Left forelimb (tissue), 1 donor: ENCODE data around the gene TMEM184B.

Source experiments
- DNase-seq: peaks from one replicate; pipeline ENCODE4 v3.0.0-alpha.2; 2018; ENCODE audit warnings: low spot score

Gene TMEM184B

DNA sequence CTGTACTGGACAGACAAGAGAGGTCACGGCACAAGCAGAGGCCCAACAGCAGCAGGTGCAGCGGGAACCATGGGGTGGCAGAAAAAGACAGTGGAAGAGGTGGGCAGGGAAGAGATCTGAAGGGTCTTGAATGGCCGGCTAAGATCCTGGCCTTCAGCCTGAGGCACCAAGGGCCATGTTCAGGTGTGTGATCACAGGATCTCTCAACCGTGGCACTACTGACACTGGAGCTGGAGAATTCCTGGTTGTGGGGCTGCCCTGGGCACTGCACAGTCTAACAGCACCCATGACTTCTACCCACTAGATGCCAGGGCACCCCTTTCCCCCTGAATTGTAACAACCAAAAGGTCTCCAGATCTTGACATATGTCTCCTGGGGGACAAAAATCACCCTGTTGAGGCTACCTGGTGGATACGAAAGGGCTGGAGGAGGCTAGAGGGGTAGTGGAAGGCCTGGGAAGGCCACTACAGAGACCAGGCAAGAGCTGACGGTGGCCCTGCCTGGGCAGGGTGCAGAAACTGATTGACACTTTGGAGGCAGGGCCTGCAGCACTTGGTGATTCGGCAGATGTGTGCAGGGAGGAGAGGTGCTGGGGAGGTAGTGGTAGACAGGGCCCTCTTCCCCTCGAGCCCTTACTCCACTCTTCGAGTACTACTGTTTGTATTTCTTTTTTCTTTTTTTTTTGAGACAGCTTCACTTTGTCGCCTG, 36.1 kb upstream of the TMEM184B start:
- no peak for DNase-seq

DNA sequence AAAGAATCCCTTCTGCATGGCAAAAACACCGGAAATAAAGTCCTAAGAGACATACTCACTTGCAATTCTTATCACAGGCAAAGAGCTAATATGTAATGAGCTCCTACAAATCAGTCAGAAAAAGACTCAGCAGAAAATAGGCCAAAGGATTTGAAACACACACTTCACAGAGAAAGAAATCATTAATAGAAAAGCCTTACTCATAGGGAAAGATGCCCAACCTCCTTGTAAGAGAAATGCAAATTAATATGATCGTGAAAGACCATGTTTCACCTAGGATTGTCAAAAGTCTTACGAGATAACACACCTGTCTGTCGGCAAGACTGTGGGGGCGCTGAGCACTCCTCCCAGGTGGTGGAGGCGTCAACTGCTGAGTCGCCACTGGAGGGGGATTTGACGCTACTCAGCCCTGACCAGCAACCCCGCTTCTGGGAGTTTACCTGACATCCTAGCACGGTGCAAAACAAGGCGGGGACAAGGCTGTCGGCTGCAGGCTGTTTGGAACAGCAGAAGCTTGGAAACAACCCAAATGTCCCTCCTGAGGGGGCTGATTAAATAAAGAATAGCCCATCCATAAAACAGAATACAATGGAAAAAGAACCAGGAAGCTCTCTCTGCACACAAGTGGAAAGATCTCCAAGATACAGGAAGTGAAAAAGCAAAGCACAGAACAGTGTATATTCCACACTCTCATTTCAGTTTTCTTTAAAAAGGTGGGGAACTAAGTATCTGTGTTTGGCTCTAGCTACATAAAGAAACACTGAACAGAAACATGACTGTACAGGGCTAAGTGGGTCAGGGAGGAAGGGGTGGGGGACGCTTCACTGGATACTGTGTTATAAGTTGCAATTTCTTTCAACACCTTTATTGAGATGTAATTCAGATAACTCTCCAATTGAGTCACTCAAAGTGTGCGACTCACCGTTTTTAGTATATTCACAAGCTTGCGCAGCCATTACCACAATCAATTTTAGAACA, 33.0 kb upstream of the TMEM184B start:
- DNase-seq, result no peak

DNA sequence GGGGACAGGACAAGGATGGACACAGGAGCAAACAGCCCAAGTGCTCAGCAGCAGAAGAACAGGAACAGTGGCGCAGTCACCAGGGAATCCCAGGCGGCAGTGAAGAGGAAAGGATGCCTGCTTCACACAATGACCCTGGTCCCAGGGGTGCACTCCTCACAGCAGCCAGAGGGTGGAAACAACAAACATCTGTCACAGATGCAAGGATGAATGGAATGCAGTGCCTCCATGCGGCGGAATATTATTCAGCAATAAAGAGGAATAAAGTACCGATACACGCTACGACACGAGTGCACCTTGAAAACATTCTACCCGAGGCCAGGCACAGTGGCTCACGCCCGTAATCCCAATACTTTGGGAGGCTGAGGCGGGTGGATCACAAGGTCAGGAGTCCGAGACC, 31.7 kb upstream of the TMEM184B start:
- no peak for DNase-seq

DNA sequence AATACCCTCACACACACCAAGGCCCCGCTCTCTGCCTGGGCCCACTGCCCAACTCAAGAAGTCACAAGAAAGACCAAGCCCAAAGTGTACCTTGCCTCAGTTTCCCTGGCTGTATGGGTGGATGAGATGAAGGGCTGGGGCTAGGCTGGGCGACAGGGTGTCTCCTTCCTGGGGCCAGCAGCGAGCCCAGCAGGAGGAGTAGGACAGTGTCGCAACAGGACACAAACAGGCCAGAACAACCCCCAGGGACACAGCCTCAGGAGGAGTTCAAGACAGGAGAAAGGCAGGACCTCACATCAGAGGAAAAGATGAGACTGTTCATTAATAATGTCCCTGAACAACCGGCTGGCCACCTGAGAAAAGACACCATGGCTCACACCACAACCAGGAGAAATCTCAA, 31.2 kb upstream of the TMEM184B start:
- DNase-seq, result no peak

DNA sequence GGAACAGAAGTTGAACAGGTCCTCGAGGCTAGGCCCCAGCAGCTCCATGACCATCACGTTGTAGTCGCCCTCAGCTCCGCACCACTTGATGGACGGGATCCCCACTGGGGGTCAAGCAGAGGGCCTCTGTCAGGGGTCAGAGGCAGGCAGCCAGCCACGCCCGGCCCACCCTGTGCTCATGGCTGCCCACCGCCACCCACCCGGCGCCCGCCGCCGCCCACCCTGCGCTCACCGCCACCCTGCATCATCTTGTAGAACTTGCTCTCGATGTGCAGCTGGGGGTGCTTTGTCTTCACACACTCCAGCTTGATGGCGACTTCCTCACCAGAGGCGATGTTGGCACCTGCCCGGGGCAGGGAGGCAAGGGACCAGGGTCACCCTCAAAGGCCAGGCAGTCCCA, 30.1 kb upstream of the TMEM184B start:
- no peak for DNase-seq

DNA sequence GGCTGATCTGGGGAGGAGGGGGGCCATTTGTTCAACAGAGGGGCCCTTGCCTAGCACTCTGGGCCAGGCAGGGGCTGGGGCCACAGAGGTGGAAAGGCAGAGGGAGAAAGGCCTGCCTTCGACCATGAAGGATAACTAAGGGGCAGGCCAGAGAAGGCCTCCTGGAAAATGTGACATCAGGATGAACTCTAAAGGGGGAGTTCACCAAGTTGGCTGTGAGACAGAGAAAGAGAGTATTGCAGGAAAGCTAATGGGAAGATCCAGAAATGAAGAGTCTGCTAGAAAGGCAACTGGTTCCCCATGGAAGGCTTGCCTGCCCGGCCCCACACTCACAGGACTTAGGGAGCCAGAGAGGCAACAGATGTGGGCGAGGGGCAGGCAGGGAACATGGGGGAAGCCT, 28.1 kb upstream of the TMEM184B start:
- DNase-seq, result no peak

DNA sequence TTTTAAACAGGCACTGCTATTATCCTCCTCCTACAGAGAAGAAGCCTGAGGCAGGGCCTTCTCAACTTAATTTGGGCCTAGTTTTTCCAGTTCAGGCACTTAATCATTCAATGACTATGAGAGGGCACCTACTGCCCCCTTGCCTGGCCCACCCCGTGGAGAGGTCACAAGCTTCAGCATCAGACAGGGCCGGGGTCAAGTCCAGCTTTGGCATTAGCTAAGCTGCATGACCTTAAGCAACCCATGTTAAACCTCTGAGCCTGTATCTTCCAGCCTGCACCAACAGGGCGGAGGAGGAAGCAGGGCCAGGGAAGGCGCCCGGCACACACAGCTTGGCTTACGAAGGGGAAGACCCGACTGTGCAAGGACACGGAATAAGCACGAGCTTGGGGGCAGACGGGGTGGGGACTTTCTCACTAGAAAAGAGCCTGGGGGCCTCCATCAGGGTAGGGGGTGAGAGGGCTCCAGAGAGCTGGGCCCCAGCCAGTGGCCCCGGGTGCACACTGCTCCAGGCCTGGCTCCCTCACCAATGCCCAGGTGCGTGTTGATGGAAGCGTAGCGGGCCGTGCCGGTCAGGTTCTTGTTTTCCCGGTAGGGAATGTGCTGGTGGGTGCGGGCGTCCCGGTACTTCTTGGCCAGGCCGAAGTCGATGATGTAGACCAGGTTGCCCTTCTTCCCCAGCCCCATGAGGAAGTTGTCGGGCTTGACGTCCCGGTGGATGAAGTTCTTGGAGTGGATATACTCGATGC, 27.6 kb upstream of the TMEM184B start:
- DNase-seq, result no peak

DNA sequence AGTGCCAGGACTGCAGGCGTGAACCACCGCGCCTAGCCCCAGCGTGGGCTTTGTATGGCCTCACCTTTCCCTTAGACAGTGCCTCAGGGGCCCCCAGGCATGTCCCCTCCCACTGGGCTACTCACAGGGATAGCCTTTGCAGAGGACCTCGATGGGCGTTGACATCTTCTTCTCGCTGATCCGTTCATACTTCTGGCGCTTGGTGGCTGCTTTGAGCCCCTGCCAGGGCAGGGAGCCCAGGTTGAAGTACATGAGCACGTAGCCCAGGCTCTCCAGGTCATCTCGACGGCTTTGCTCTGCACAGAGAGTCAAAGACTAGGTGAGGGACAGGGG, 26.9 kb upstream of the TMEM184B start:
- no peak for DNase-seq

DNA sequence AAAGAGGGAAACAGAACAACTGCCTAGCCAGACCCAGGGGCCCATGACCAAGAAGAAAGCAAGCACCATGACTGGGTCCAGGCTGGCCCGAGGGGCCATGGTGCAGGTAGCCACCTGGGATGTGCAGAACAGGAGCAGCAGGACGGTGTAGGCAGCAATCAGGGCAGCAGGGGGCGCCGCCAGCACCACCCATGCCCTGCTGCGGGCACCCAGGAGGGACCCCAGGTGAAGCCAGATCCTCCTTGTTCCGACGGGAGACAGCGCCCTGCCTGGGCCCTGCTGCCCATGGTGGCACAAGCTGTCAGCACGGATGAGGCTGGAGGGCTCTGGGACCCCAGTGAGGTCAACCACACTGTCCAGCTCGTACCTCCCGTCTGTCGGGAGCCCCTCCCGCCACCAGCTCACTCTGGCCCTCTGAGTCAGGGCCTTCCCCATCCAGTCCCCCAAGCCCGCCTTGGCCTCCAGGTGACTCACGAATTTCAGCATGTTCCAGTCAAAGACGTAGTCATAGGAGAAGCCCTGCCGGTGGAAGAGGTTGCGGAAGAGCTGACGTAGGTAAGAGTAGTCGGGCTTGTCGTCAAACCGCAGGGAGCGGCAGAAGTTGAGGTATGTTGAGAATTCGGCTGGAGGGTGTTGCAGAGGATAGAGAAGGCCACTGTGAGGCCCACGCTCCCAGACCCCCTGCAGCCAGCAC, 25.6 kb upstream of the TMEM184B start:
- no peak for DNase-seq

DNA sequence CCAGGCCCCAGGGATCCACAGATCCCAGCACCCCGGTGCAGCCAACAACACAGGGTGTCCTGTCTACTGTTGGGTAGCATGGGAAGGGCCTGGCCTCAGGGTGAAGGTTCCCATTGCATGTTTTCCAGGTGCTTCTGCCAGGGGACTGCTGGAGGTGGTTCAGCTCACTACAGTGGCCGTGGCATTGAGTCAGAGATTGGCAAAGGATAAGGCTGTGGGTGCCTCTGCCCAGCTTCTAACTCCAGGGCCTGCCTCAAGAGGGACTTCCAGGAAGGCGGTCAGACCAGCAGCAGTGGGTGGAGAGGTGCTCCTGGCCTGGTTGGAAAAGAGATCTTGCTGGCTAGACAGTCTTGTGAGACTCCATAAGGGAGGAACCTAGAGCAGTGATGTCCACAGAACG, 23.6 kb upstream of the TMEM184B start:
- DNase-seq, result no peak

DNA sequence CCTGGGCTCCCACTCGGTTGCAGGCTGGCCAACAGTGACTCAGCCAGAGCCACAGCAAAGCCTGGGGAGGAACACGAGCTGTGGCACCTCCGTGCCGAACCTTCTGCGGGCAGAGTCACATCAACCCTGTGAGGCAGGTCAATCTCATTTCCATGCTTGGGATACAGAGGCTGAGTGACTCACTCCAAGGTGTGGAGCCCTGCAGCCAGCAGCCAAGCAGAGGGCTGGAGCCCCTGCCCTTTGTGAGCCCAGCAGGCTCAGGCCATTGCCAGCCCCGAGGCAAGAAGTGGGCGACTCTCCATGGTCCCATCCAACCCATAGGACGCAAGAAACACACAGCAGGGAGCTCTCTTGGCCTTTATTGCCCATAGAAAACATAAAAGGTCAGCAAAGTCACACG, 23.1 kb upstream of the TMEM184B start:
- no peak for DNase-seq

DNA sequence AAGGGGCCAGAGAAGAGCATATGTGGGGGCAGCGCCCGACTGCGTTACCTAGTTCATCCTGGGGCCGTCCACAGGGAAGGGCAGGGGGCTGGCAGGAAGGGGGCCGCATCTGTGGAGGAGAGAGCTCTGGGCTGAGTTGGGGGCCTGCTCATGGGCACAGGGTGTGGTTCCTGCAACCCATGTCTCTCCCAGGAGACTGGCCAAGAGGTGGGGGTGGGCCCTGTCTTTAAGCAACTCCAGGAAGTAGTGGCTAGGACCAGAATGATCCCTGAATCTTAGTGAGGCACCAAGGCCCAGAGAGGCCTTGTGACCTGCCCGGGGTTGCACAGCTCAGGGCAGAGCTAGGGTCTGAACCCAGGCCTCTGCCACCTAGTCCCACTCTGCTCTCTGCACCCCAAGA, 22.5 kb upstream of the TMEM184B start:
- no peak for DNase-seq

DNA sequence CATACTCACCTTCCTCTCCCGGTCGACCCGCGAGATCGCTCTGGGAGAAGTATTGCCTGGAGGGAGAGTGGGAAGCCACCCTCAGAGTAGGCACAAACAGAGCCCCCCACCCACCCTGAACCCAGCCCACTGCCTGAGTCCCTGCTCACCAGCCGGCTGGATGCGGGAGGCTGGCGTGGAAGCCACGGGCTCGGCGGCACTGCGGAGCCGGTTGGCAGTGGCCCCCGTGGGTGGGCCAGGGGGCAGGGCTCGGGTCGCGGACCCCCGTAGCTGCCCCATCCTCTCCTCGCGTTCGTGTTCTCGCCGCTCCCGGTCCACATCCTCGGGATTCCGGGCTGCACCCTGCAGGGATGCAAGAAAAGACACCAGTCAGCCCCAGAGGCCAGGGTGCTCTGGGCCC, 21.4 kb upstream of the TMEM184B start:
- no peak for DNase-seq

DNA sequence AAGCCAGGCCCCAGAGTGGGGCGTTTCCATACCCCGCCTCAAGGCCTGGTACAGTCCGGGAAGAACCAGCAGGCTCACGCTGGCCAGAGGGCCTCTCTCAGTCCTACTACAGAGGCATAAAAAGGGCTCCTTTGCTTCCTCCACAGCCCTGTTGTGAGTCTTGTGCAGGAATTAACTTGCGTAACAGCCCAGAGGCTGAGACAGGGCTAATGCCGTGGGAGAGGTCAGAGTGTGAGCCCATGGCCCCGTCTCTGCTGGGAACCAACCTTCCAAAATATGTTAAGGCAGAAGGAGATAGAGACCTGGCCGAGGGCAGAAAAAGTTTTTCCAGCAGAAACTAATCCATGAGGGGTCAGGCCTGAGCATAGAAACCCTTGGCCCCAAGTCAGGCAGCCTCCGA, 19.9 kb upstream of the TMEM184B start:
- DNase-seq, result no peak

DNA sequence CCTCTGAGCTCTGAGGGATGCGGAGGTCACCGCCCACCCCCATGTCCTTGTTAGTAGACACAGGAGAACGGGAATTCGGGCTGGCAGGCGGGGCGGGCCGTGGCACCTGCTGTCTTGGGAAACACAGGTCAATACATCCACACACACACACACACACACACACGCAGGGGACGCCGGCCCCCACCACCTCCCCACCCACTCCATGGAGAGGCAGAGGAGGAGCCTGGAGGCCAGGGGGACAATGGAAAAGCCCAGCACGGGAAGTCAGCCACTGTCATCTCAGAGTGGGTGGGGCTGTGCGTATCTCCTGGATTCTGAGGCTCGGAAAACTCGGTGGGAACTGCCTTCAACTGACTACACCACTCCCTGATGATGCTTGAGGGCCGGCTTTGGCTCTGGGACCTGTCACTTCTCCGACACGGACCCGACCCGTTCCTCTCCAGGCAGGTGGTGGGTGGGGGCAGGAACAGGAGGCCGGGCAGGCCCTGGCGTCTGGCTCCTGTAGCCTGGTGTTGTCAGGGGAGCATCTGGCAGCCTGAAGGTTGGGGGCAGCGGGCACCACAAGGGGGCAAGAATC, 18.5 kb upstream of the TMEM184B start:
- no peak for DNase-seq

DNA sequence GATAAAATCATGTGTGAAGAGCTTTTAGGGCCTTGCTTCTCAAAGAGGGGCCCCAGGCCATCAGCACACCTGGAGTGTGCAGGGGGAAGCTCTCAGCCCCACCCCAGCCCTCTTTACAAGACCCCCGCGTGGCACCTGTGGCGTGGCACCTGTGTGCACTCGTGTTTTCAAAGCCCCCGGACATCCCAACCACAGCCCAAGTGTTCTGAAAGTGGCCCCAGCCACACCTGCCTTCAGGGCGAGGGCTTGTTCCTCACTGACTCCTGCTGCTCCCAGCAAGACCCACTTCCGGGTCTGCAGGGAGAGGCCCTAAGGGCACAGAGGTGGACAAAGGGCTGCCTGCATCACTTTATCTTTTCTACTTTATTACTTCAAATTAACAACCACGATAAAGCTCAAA, 17.5 kb upstream of the TMEM184B start:
- no peak for DNase-seq

DNA sequence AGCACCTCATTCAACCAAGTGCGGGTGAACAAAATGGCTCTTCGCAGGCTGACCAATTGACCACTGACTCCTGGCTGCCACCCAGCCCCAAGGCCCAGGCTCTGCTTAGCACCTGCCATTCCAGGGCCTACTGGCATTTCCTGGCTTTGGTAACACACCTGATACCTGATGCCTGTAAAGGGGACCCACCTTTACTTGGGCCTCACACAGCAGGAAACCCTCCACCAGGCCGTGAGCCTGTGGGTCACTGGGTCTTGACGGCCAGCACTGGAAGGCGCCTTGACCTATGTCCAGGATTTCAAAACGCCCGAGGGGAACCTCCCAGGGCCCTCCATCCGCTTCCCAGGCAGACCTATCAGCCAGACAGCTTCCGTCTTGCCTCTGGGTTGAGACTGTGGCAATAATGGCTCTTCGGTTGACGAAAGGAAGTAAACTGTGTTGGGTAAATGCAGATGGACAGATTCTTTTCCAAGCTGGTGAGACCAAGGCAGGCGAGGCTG, 16.8 kb upstream of the TMEM184B start:
- DNase-seq, result no peak

DNA sequence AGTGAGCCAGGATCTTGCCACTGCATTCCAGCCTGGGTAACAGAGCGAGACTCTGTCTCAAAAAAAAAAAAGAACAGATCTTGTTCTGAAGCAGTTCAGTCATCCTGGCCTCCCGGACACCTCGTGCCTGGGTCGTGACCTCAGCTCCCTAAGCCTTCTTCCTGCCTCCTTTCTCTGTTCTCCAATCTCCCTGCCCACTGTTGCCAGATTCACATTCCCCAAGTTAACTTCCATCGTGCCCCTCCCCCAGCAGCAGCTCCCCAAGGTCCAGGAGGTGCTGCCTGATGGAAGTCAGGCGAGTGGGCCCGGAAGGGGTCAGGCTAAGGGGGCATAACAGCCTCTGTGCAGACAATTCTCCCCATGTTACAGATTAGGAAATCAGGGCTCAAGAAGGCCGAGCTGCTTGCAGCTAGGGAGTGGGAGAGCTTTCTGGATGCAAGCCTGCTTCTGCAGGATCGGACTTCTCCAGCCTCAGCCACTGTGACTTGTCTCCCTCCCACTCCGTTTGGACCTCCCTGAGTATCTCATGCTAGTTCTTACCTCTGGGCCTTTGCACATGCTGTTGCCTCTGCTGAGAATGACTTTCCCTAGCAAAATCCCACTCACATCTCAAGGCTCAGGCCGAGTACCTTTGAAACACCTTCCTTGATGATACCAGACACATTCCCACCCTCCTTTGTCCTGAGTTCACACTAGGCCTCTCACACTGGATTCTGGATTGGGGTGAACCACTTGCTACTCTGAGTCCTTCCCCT, 14.3 kb upstream of the TMEM184B start:
- DNase-seq, result no peak

DNA sequence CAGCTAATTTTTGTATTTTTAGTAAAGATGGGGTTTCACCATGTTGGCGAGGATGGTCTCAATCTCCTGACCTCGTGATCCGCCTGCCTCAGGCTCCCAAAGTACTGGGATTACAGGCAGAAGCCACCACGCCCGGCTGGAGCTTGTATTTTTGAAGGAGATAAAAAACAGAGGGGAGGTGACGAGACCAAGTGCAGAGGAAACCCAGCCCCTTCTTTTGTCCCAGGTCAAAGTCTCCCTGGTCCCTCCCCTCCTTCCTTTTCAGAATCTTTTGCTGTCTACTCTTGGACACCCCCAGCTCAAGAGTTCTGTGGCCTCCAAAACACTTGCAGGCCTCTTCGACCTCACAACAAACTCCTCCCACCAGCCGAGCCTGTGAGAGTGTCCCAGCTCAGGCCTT, 12.2 kb upstream of the TMEM184B start:
- DNase-seq, result no peak

DNA sequence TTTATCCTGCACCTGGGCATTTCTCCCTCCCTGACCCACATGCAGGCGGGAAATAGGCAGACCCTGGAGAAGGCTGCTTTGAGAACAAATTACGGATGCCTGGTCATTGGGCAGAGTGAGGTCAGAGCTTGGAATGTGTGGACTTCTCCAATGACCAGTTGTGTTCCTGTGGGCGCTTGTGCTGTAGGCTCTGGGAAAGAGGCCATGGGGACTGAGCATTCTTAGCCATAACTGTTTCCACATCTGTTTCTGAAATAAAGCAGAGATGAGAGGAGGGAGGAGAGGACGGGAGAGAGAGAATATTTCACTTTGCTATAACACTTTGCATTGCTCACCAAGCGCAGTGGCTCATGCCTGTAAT, 11.2 kb upstream of the TMEM184B start:
- no peak for DNase-seq

DNA sequence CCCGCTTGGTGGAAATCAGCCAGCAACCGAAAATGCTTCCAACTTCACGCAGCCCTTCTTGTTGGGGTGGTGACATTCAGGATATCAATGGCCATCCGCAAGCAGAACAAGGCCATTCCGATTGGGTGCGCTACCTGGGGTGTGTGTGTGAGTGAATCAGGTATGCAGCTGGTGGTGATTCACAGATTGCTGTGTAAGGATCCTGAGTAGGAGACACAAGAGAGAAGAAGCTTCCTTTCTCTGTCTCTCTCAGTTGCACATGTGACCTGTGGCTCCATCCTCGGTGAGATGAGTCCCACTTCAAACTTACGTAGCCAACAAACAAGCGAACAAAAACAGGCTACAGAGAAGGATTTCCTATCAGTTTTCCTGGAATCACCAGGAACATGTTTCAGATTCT, 9.6 kb upstream of the TMEM184B start:
- no peak for DNase-seq
